ENCODE results near the gene TSHZ2.

TSHZ2 gene

DNA sequence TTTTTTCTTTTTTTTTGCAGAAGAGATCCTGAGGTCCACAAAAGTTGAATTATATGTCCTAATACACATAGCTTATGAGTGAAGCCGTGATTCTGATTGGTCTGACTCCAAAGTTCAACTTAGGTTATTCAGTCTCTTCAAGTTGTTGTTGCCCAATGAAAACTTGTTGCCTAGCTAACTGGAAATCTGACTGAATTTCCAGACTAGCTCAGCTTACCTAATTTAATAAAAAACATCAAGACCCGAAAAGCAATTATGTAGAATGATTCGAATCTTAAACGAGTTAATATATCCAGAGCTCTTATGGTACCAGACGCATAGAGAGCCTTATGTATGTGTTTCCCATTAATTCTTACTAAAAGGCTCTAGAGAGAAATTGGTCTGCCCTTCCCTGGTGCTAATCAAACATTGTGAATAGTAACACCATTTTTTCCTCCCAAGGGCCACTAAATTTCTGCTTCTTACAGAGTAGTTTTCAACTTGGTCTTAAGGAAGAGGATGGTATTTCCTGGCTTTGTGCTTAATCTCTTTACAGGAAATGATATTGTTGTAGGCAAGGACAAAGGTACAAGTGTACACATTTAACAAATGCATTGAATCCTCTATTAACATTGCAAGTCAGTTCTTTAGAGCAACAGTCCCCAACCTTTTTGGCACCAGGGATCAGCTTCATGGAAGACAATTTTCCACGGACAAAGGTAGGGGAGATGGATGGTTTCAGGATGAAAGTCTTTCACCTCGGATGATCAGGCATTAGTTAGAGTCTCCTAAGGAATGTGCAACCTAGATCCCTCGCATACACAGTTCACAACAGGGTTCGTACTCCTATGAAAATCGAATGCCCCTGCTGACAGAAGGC, 107.9 kb downstream of the TSHZ2 start:
- 95% methylated on average over 10 of the region's 10 CpGs for WGBS (ENCODE audit: insufficient coverage)
- H3K27ac ChIP-seq (ENCODE audit: insufficient read depth in 1 of 2, low read depth in 1 of 2, low read length in 2 of 2, poor library complexity in 1 of 2, severe bottlenecking in 2 of 2) = no peak overlapping the region
- no peaks in the 10 kb centered on the region for H3K9me3 ChIP-seq (ENCODE audit: control extremely low read depth in 1 of 5, control insufficient read depth in 4 of 5, insufficient read depth in 2 of 5, low read depth in 1 of 5, low read length in 4 of 5)
- ChIA-PET POLR2A (no interaction called here), CTCF (no interaction called here)
- DNase-seq = no peak
- no peak overlapping the region for H3K4me3 ChIP-seq (ENCODE audit: control insufficient read depth in 1 of 7, extremely low read depth in 1 of 7, insufficient read depth in 4 of 7, low read depth in 2 of 7, low read length in 6 of 7)
- H3K36me3 ChIP-seq (ENCODE audit: control insufficient read depth in 4 of 4, insufficient read depth in 4 of 4, low read length in 3 of 4) = no peaks in the 10 kb centered on the region
- no peaks in the 10 kb centered on the region for H3K27me3 ChIP-seq (replicated peaks in 2 of 5; ENCODE audit: control insufficient read depth in 4 of 5, insufficient read depth in 5 of 5, low read length in 4 of 5)
- H3K4me1 ChIP-seq (ENCODE audit: control extremely low read depth in 1 of 4, control insufficient read depth in 4 of 4, insufficient read depth in 4 of 4, low read length in 3 of 4) = no peaks in the 10 kb centered on the region

DNA sequence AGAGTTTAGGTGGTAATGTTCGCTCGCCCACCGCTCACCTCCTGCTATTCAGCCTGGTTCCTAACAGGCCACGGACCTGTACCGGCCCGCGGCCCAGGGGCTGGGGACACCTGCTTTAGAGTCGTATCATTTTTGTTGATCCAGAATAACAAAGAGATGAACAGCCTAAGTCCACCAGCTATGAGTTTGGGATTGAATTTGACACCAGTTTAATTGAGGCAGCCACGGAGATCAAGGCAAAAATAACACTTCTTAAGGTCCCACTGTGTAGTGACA, 108.5 kb downstream of the TSHZ2 start:
- no peak for DNase-seq
- H3K4me3 ChIP-seq (ENCODE audit: control insufficient read depth in 1 of 7, extremely low read depth in 1 of 7, insufficient read depth in 4 of 7, low read depth in 2 of 7, low read length in 6 of 7) = no peak overlapping the region
- H3K9me3 ChIP-seq (ENCODE audit: control extremely low read depth in 1 of 5, control insufficient read depth in 4 of 5, insufficient read depth in 2 of 5, low read depth in 1 of 5, low read length in 4 of 5) = no peaks in the 10 kb centered on the region
- ChIA-PET POLR2A (no interaction called here), CTCF (no interaction called here)
- no peak overlapping the region for H3K27ac ChIP-seq (ENCODE audit: insufficient read depth in 1 of 2, low read depth in 1 of 2, low read length in 2 of 2, poor library complexity in 1 of 2, severe bottlenecking in 2 of 2)
- H3K4me1 ChIP-seq (ENCODE audit: control extremely low read depth in 1 of 4, control insufficient read depth in 4 of 4, insufficient read depth in 4 of 4, low read length in 3 of 4) = no peaks in the 10 kb centered on the region
- over 99% methylated on average over 9 of the region's 9 CpGs for WGBS (ENCODE audit: insufficient coverage)
- H3K27me3 ChIP-seq (replicated peaks in 2 of 5; ENCODE audit: control insufficient read depth in 4 of 5, insufficient read depth in 5 of 5, low read length in 4 of 5) = no peaks in the 10 kb centered on the region
- no peaks in the 10 kb centered on the region for H3K36me3 ChIP-seq (ENCODE audit: control insufficient read depth in 4 of 4, insufficient read depth in 4 of 4, low read length in 3 of 4)

DNA sequence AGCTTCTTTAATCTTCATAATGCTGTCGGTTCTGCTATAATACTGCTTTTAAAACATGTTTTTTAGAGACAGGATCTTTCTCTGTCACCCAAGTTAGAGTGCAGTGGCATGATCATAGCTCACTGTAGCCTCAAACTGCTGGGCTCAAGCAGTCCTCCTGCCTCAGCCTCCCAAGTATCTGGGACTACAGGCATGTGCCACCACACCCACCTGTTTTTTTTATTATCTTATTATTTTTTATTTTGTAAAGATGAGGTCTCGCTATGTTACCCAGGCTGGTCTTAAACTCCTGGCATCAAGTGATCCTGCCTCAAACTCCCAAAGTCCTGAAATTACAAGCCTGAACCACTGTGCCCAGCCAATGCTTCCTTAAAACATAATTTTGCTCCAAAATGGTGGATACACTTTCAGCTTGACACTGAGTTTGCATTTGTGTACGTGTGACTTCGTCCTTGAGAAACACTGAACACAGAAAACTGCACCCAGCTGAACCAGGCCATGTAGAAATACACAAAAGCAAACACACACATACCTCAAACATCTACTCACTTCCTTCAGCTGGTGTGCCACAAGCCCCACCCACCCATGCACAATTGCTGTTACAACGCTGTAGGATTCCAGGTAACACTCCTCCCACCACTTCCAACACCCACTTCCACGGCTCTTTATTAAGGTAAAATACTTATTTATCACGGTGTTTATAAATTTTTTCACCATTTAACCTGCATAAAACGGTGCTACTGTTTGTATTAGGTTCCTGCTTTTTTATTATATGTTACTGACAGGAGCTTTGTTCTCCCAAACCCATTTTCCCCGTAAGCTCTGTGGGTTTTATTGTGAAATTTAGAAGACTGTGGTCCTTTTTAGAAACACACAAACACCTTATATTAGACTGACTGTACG, 109.1 kb downstream of the TSHZ2 start:
- no peak for DNase-seq
- no peaks in the 10 kb centered on the region for H3K9me3 ChIP-seq (ENCODE audit: control extremely low read depth in 1 of 5, control insufficient read depth in 4 of 5, insufficient read depth in 2 of 5, low read depth in 1 of 5, low read length in 4 of 5)
- H3K36me3 ChIP-seq (ENCODE audit: control insufficient read depth in 4 of 4, insufficient read depth in 4 of 4, low read length in 3 of 4) = no peaks in the 10 kb centered on the region
- no peak overlapping the region for H3K27ac ChIP-seq (ENCODE audit: insufficient read depth in 1 of 2, low read depth in 1 of 2, low read length in 2 of 2, poor library complexity in 1 of 2, severe bottlenecking in 2 of 2)
- H3K4me3 ChIP-seq (ENCODE audit: control insufficient read depth in 1 of 7, extremely low read depth in 1 of 7, insufficient read depth in 4 of 7, low read depth in 2 of 7, low read length in 6 of 7) = no peak overlapping the region
- POLR2A ChIA-PET = no interaction called here
- H3K27me3 ChIP-seq (replicated peaks in 2 of 5; ENCODE audit: control insufficient read depth in 4 of 5, insufficient read depth in 5 of 5, low read length in 4 of 5) = no peaks in the 10 kb centered on the region
- peaks cover 0 to 3% (median 0%) of the 10 kb centered on the region in 4 experiments for H3K4me1 ChIP-seq (ENCODE audit: control extremely low read depth in 1 of 4, control insufficient read depth in 4 of 4, insufficient read depth in 4 of 4, low read length in 3 of 4)
- 87% methylated on average over 2 of the region's 10 CpGs for WGBS (ENCODE audit: insufficient coverage)
- CTCF ChIA-PET = no interaction called here

DNA sequence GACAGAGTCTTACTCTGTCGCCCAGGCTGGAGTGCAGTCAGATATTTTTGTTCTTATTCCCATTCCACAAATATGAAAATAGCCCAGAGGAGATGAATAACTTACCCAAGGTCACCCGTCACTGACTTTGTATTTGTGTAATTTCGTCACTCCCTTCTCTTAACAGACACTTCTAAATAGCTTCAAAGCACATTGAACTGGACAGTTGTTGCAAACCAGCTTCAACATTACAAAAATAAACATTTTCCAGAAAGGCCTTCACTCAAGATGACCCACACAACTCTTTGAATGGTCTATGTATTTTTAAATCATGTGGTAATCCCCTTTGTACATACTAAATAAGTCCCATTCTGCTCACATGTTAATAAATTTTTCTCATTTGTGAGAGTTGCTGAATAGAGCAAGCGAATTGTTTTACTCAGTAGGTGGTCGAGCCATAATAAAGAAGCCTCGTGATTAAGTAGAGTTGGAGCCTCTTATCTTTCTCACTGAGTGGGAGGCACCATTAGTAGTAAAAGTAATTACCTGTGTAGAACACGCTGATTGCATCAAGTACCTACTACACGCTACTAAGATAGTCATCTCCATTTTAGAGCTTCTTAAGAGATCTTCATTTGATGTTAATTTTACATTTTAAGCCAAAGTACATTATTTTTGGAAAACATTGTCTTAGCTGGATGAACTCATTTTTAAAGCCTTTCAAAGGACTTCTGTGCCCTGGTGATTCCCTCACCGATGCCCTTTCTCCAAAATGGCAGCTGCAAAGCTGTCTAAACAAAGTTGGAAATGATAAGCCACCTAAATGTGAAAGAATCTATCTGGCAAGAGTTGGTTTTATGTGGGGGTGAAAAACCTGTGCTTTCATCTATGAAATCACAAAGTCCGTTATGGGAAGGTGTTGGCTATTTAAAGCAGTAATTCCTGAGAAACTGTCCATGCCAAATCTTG, 110.0 kb downstream of the TSHZ2 start:
- no peaks in the 10 kb centered on the region for H3K9me3 ChIP-seq (ENCODE audit: control extremely low read depth in 1 of 5, control insufficient read depth in 4 of 5, insufficient read depth in 2 of 5, low read depth in 1 of 5, low read length in 4 of 5)
- H3K27ac ChIP-seq (ENCODE audit: insufficient read depth in 1 of 2, low read depth in 1 of 2, low read length in 2 of 2, poor library complexity in 1 of 2, severe bottlenecking in 2 of 2) = no peak overlapping the region
- peaks cover 0 to 3% (median 0%) of the 10 kb centered on the region in 4 experiments for H3K4me1 ChIP-seq (ENCODE audit: control extremely low read depth in 1 of 4, control insufficient read depth in 4 of 4, insufficient read depth in 4 of 4, low read length in 3 of 4)
- H3K27me3 ChIP-seq (replicated peaks in 2 of 5; ENCODE audit: control insufficient read depth in 4 of 5, insufficient read depth in 5 of 5, low read length in 4 of 5) = no peaks in the 10 kb centered on the region
- WGBS (ENCODE audit: insufficient coverage) = 90% methylated on average over 6 of the region's 10 CpGs
- no peaks in the 10 kb centered on the region for H3K36me3 ChIP-seq (ENCODE audit: control insufficient read depth in 4 of 4, insufficient read depth in 4 of 4, low read length in 3 of 4)
- no peak overlapping the region for H3K4me3 ChIP-seq (ENCODE audit: control insufficient read depth in 1 of 7, extremely low read depth in 1 of 7, insufficient read depth in 4 of 7, low read depth in 2 of 7, low read length in 6 of 7)
- CTCF ChIA-PET = no interaction called here
- DNase-seq = no peak
- POLR2A ChIA-PET = no interaction called here

DNA sequence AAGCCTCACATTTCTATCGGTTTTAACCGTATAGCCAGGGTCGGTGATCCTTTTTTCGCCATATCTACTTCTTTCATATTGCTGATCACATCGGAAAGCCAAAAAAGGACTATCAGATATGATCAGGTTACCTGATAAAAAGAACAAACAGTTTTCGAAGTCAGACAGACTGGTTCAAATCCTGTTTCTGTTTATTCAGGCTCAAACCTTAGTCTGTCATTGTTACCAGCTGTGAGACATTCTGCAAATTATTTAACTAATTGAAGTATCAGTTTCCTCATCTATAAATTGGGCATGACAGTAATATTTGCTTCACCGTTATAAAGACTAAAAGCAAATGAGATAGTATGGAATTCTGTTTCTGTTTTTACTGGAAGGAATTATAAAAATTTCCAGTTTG, 111.3 kb downstream of the TSHZ2 start:
- Histone ChIP-seq H3K4me1 (ENCODE audit: control extremely low read depth in 1 of 4, control insufficient read depth in 4 of 4, insufficient read depth in 4 of 4, low read length in 3 of 4) (peaks cover 0 to 3% (median 0%) of the 10 kb centered on the region in 4 experiments), H3K9me3 (ENCODE audit: control extremely low read depth in 1 of 5, control insufficient read depth in 4 of 5, insufficient read depth in 2 of 5, low read depth in 1 of 5, low read length in 4 of 5) (no peaks in the 10 kb centered on the region), H3K27ac (ENCODE audit: insufficient read depth in 1 of 2, low read depth in 1 of 2, low read length in 2 of 2, poor library complexity in 1 of 2, severe bottlenecking in 2 of 2) (no peak overlapping the region), H3K27me3 (replicated peaks in 2 of 5; ENCODE audit: control insufficient read depth in 4 of 5, insufficient read depth in 5 of 5, low read length in 4 of 5) (no peaks in the 10 kb centered on the region), H3K4me3 (ENCODE audit: control insufficient read depth in 1 of 7, extremely low read depth in 1 of 7, insufficient read depth in 4 of 7, low read depth in 2 of 7, low read length in 6 of 7) (no peak overlapping the region), H3K36me3 (ENCODE audit: control insufficient read depth in 4 of 4, insufficient read depth in 4 of 4, low read length in 3 of 4) (no peaks in the 10 kb centered on the region)
- ChIA-PET POLR2A (no interaction called here), CTCF (no interaction called here)
- WGBS (ENCODE audit: insufficient coverage) = 81% methylated on average over 6 of the region's 7 CpGs
- DNase-seq = no peak

DNA sequence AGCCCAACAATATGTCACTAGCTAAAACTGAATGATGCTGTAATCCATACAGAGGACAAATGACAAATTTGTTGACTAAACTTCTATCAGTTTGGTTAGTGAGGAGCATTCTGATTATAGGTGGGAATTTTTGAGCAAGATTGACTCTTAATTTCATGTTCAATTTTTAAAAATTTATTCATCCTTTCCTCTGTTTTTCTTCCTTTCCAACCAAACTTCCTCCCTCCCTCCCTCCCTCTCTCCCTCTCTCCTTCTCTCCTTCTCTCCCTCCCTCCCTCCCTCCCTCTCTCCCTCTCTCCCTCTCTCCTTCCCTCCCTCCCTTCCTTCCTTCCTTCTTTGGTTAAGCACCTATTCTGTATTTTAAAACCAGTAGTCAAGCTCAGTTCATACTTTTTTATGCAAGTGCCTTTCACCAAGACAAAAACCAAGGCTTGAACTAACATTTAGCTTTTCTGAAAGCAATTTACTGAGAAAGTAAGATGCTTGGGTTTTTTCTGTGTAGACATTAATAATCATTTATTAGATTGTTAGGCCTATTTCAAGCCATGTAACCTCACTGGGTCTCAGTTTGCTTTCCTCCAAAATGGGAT, 112.3 kb downstream of the TSHZ2 start:
- Histone ChIP-seq H3K4me3 (ENCODE audit: control insufficient read depth in 1 of 7, extremely low read depth in 1 of 7, insufficient read depth in 4 of 7, low read depth in 2 of 7, low read length in 6 of 7) (no peak overlapping the region), H3K36me3 (ENCODE audit: control insufficient read depth in 4 of 4, insufficient read depth in 4 of 4, low read length in 3 of 4) (no peaks in the 10 kb centered on the region), H3K27me3 (replicated peaks in 2 of 5; ENCODE audit: control insufficient read depth in 4 of 5, insufficient read depth in 5 of 5, low read length in 4 of 5) (no peaks in the 10 kb centered on the region), H3K9me3 (ENCODE audit: control extremely low read depth in 1 of 5, control insufficient read depth in 4 of 5, insufficient read depth in 2 of 5, low read depth in 1 of 5, low read length in 4 of 5) (no peaks in the 10 kb centered on the region), H3K27ac (ENCODE audit: insufficient read depth in 1 of 2, low read depth in 1 of 2, low read length in 2 of 2, poor library complexity in 1 of 2, severe bottlenecking in 2 of 2) (no peak overlapping the region), H3K4me1 (ENCODE audit: control extremely low read depth in 1 of 4, control insufficient read depth in 4 of 4, insufficient read depth in 4 of 4, low read length in 3 of 4) (peaks cover 0 to 3% (median 0%) of the 10 kb centered on the region in 4 experiments)
- POLR2A ChIA-PET = no interaction called here
- no peak for DNase-seq
- CTCF ChIA-PET = no interaction called here
